ENCODE results near the gene RFX2.

DNA sequence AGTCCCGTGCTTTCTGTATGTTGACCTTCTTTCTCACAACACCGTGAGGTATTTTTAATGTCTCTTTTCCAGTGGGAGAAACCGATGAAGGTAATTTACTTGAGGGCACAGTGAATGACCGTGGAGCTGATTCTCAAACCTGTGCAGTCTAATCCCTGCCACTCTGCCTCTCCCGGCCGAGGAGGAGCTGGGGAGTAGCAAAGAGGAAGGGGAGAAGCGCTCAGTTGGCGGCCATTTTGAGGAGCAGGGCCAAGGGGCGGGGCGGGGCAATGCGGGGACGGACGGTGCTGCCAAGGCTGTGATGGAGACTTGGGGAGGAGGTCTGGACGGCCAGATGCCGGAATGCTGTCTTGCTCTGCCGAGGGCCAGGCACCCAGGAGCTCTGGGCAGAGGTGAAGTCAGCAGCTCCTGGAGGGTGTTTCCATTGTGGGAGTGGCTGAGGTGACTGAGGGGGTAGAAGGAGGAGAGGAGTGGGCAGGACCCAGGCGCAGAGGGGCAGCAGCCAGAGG, 120.0 kb downstream of the RFX2 start:
- TF ChIP-seq, protein P1, sequence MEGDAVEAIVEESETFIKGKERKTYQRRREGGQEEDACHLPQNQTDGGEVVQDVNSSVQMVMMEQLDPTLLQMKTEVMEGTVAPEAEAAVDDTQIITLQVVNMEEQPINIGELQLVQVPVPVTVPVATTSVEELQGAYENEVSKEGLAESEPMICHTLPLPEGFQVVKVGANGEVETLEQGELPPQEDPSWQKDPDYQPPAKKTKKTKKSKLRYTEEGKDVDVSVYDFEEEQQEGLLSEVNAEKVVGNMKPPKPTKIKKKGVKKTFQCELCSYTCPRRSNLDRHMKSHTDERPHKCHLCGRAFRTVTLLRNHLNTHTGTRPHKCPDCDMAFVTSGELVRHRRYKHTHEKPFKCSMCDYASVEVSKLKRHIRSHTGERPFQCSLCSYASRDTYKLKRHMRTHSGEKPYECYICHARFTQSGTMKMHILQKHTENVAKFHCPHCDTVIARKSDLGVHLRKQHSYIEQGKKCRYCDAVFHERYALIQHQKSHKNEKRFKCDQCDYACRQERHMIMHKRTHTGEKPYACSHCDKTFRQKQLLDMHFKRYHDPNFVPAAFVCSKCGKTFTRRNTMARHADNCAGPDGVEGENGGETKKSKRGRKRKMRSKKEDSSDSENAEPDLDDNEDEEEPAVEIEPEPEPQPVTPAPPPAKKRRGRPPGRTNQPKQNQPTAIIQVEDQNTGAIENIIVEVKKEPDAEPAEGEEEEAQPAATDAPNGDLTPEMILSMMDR (IDR thresholded peaks at IDR 0.05) = no peak
- no peak for TF ChIP-seq POLR2A (IDR thresholded peaks at IDR 0.05)
- no peak for TF ChIP-seq POLR2AphosphoS5 (IDR thresholded peaks at IDR 0.05)
- TF ChIP-seq EP300 (IDR thresholded peaks at IDR 0.05) = no peak
